NCI-H82 treated with DMSO at 0.1 percent for 48 hours (cell line): ENCODE data around the gene HHIP.

ENCODE experiments used
- DNase-seq: peaks from one replicate; lab custom pipeline; 2025; ENCODE audit not compliant: unreplicated experiment; lab: John Stamatoyannopoulos, UW

HHIP gene

DNA sequence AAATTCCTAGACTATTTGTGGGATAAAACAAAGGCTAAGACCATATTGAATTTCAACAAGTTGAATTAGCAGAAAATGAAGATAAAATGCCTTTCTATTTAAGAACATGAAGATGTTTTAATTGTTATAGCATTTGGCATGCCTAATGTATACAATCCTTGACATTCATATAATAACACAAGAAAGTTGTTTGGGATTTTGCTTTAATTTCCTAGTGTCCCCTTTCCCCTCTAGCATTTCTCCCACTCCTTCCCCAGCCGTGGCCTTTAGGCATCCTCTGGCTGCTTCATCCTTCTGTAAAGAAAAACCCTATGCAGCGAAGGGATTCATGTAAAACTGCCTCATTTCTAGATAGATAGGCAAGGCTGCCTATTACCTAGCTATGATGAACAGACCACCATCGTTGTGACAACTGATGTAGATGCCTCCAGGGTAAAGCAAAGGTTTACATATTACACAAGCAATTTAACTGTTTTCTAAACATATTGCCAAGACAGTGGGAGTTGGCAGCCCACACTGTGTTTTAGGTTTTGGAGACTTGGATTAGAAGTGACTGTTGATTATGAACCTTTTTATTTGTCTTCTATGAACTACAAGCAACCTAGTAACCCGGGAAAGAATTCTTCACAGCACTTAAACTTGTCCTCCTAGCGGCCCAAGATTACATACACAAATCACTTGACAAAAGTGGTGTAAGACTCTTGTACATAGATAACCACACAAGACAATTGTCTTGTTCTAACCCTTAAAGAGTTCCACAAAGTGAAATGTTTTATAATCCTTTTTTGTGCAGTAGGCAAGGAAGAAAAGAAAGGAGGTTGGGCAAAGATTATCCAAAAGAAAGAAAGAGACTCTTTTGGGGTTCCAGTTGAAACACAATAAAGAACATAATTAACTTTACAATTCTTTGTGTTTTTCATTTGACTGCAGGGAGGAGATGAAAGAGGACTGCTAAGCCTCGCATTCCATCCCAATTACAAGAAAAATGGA, 59.9 kb downstream of the HHIP start:
- no peak for DNase-seq

DNA sequence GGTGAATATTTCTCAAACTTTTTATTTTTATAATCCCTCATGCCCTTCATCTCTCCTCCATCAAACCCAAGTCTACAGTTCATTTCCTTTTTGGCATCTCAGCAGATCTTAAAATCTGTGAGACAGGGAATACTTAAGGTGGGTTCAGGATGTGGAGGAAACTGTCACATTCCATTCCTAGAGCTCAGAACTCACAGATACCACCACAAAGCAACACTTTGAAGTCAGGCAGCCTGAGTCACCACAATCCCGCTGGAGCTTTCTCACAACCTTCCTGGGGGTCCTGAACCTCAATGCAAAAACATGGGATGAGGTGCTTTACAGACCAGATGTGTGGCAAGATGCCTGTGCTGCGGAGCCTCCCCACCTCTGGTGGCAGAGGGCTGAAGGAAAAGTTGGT, 63.2 kb downstream of the HHIP start:
- no peak for DNase-seq

GRCh38 chr4:144709793-144710525, 64.0 kb downstream of the HHIP start:
- DNase-seq, result no peak

DNA sequence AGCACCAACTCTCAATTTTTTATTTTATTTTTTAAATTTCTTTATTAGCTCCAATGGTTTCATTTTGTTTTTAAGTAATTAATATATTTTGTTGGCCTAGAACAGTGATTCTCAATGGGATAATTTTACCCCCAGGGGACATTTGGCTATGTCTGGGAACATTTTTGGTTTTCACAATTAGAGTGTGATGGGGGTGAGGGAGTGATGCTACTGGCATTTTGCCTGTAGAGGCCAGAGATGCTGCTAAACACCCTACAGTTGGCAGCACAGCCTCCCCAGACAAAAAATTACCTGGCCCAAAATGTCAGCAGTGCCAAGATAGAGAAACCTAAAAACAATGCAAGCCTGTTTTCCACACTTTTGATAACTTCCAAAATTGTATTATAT, 64.6 kb downstream of the HHIP start:
- DNase-seq, result no peak

GRCh38 chr4:144711700-144712456, 65.9 kb downstream of the HHIP start:
- no peak for DNase-seq

- no peak for DNase-seq
These were observed 66.8 kb downstream of the HHIP start for GRCh38 chr4:144712775-144713174.

DNA sequence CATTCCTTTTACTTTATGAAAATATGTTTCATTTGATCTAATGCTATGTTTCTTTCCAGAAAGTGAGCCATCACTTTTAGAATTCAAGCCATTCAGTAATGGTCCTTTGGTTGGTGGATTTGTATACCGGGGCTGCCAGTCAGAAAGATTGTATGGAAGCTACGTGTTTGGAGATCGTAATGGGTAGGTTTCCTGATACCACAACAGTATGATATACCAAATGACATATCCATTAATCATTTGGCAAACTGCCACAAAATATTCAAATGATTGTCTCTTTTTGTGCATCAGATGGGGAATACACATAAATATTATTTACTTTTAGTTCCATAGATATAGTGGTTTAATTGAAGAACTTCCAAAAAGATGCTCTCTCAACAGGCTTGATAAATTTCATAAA, 68.2 kb downstream of the HHIP start:
- DNase-seq, result no peak

GRCh38 chr4:144715230-144715629, 69.3 kb downstream of the HHIP start:
- DNase-seq, result no peak

DNA sequence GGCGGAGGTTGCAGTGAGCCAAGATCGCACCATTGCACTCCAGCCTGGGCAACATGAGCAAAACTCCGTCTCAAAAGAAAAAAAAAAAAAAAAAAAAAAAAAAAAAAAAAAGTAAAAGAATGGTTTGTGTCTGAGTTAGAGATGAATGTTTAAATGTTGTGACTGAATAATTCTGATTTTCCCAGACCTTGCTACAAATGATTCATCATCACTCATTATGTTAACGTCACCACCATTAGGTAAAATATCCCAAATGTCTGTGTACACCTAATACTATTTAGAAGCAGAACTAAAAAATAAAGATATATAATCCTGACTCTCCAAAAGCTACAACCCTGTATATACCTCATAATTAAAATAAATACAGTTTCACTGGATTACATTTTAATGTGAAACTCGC, 70.8 kb downstream of the HHIP start:
- no peak for DNase-seq

DNA sequence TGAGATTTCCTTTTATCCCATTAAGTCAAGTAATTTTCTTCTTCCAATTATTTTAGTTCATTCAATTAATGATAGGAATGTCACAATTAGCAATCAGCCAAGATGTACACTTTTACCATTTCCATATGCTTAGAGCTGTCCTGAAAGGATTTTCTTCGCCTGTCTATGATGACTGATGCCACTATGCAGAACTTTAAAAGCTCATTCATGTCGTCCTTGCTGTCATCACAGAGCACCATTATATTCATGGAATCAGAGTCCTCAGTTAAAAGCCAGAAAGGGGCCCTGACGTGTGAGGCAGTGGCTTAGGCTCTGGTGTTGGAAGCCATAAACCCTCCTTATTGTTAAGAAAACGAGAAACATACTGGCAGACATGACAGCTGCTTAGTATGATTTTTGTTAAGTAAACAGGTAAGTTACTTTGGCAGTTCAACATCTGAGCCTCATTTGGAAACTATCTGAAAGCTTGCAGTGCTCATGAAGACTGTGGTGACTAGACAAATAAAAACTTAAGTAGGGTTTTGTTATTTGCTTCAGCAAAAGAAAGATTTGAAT, 73.1 kb downstream of the HHIP start:
- DNase-seq, result no peak

- DNase-seq, result no peak
These were observed 74.5 kb downstream of the HHIP start for GRCh38 chr4:144720491-144720890.

GRCh38 chr4:144721994-144722393, 76.0 kb downstream of the HHIP start:
- DNase-seq, result no peak

- no peak for DNase-seq
These were observed 77.5 kb downstream of the HHIP start for GRCh38 chr4:144723471-144723870.

DNA sequence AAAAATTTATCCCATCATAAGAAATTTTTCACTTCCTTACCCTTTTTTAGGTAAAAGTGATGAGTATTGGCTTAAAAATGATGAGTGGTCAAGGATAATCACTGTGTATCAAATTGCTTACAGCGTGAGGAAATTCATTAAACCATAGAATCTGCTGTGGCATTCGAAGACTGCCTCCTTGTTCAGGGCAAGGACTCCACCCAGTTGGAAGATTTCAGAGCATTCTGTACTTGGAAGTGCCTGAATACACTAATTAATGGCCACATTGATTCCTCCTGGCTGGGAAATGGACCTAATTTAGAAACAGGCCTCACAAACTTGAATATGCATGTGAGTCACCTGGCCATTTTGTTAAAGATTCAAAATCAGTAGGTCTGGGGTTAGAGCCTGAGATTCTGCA, 83.2 kb downstream of the HHIP start:
- DNase-seq, result no peak

GRCh38 chr4:144732584-144733428, 86.8 kb downstream of the HHIP start:
- DNase-seq, result no peak

DNA sequence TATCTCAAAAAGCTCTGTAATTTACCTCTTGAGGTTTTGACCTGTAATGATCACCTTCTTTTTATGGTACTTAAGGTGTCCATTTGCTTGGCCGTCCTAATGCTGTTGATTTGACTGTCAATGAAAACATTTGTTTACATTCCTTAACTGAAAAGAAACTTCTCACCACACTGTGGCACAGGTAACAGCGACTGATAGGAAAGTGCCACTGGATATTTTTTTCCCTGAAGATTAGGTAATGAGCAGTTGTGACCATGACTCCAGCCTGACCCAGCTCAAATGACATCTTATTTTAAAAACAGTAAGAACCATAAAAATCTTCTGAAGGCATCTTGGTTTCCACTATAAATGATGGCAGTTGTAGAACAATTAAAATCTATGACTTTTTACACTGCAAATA, 87.6 kb downstream of the HHIP start:
- DNase-seq, result no peak

DNA sequence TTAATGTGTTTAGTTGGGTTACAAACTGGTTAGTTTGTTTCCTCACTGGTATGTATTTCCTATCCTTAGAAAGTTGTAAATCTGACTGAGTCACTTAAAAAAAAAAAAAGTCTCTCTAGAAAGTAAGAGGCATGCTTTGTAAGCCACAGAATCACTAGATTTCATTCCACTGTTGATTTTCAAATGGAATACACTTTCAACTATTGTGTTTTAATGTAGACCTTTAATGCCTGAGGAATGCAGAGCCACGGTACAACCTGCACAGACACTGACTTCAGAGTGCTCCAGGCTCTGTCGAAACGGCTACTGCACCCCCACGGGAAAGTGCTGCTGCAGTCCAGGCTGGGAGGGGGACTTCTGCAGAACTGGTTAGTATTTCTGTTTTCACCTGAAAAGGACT, 88.6 kb downstream of the HHIP start:
- no peak for DNase-seq

DNA sequence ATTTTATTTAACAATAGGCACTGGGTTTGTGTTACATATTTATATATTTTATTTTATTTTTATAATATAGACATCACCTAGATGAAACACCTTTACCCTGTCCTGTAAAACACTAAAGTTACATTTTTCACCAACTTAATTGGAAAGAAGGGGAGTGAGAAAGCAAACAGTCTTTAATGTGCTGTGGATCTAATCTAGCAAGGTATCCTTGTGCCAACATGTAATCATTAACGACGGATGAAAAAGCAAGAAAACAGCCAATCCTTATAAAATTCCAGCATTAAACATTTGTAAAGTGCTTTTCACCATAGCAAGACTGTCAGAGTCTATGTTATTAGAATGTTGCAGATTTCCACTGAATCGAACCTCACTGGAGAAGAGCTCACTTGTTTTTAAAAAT, 92.7 kb downstream of the HHIP start:
- DNase-seq, result no peak

- DNase-seq, result no peak
These were observed 93.6 kb downstream of the HHIP start for GRCh38 chr4:144739511-144740033.

GRCh38 chr4:144740316-144740715, 94.4 kb downstream of the HHIP start:
- no peak for DNase-seq
